PFSK-1 (cell line): ENCODE data around the gene DYNC1I2.
A peak's percentile ranks its signal among the peaks of the same experiment; 100 is the strongest.

ENCODE experiments used
- FOXP2 ChIP-seq: optimal IDR thresholded peaks from 2 replicates; pipeline ENCODE3; 2011; ENCODE audit warnings: borderline replicate concordance, control low read depth, inconsistent platforms; ENCODE audit not compliant: insufficient read depth; ENCODE audit errors: extremely low read length, extremely low read depth
- POLR2AphosphoS5 ChIP-seq: IDR thresholded peaks from 2 replicates; pipeline ENCODE4 v1.6.1; 2012; ENCODE audit warnings: low read depth, mild to moderate bottlenecking, control low read depth, low read length, moderate library complexity
- REST ChIP-seq, 2 experiments: IDR thresholded peaks; 2 replicates each; pipeline versions ENCODE4 v1.6.1 to v1.8.0; 2011 to 2012; ENCODE audit warnings: low read depth in 2 of 2, low read length in 2 of 2, control low read depth in 1 of 2, inconsistent platforms in 1 of 2, mild to moderate bottlenecking in 1 of 2, moderate library complexity in 1 of 2; ENCODE audit not compliant: insufficient read depth in 1 of 2
- SIN3A ChIP-seq: IDR thresholded peaks from 2 replicates; pipeline ENCODE4 v1.6.1; 2012; ENCODE audit warnings: mild to moderate bottlenecking, low read length, moderate library complexity, borderline replicate concordance; ENCODE audit not compliant: insufficient read depth
- TAF1 ChIP-seq: IDR thresholded peaks from 2 replicates; pipeline ENCODE4 v1.6.1; 2012; ENCODE audit warnings: low read length, control low read depth, borderline replicate concordance; ENCODE audit not compliant: insufficient read depth

DYNC1I2 gene

GRCh38 chr2:171747371-171747770 lies 60.1 kb downstream of the DYNC1I2 start:
- TF ChIP-seq POLR2AphosphoS5, result no peak
- TF ChIP-seq SIN3A, result no peak
- no peak for TF ChIP-seq REST (IDR thresholded peaks at IDR 0.05; ENCODE audit: insufficient read depth in 1 of 2, low read depth in 2 of 2, low read length in 2 of 2)
- no peak for TF ChIP-seq TAF1
- TF ChIP-seq FOXP2, result no peak

DNA sequence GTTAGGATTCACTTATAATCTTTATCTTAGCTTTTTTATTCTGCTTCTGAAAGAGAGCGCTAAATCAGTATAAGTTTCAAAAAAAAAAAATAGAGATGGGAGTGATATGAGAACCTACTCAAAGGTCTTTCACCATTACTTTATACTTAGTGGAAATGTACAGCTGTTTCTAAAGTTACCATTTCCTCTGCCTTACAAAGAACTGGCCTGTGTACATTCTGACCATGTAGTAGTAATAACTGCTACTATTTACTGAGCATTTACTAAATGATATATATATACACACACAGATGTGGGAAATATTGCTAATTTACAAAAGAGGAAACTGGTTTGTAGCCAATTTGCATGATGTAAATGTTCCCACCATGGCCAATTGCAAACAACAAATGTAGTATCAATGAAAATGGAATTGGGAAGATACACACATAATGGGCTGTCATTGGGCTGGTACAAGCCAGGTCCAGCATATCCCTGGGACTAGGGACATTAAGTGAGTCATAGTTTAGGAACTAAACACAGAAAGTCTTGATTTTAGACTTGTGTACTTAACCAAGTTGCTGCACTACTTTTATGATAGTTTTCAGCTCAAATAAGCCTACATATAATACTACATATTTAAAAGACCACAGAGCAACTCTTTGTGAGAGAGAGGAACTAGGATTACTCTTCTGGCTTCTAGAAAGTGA lies 67.1 kb downstream of the DYNC1I2 start:
- TF ChIP-seq FOXP2 (no peak), REST (IDR thresholded peaks at IDR 0.05; ENCODE audit: insufficient read depth in 1 of 2, low read depth in 2 of 2, low read length in 2 of 2) (no peak), POLR2AphosphoS5 (no peak), SIN3A (no peak), TAF1 (no peak)

DNA sequence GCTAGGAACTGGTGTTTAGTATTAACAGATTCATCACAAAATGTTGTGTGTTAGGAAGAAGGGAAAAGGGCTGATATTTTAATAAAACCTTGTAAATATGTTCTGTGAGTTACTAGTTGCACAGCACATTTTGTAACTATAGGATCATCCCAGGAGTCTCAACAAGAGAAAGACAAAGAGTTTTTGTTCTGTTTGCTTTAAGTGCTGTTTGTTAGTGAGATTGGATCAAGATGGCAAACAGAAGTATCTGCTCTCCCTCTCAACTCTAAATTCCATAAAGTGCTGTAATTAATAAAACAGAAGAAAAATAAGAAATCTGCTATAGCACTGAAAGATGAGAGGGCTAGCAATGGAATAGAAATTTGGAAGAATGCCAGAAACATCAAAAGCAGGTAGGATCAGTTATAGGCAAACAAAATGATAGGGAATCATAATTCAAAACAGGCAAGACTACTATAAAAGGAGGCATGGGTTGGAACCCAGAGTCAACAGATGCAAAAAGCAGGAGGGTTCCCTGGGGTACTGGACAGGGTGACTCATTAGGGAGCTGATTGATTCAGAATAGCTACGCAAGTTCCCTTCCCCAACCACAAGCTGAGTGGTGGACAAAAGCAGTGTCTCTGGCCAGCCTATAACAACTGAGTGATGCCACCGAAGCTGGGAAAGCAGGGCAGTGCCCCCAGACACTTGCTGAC lies 75.8 kb downstream of the DYNC1I2 start:
- TF ChIP-seq POLR2AphosphoS5, result no peak
- no peak for TF ChIP-seq SIN3A
- no peak for TF ChIP-seq REST (IDR thresholded peaks at IDR 0.05; ENCODE audit: insufficient read depth in 1 of 2, low read depth in 2 of 2, low read length in 2 of 2)
- TF ChIP-seq TAF1, result no peak
- no peak for TF ChIP-seq FOXP2

- 0 out of 4 replicates have a peak, but pooled peaks of 1 of the 2 experiments have one; percentile 30 for TF ChIP-seq REST (IDR thresholded peaks at IDR 0.05; ENCODE audit: insufficient read depth in 1 of 2, low read depth in 2 of 2, low read length in 2 of 2)
- no peak for TF ChIP-seq POLR2AphosphoS5
Observed at GRCh38 chr2:171763602-171764001, 76.3 kb downstream of the DYNC1I2 start.
